Measurements from ENCODE around the gene LRP6. TPM values are rescaled to one million over a fixed set of nuclear protein-coding genes. Genes with fewer than 3 reads are reported as not detected.

LRP6 gene
- total RNA-seq, 1 donor from 2014 or later = 18.7 TPM

DNA sequence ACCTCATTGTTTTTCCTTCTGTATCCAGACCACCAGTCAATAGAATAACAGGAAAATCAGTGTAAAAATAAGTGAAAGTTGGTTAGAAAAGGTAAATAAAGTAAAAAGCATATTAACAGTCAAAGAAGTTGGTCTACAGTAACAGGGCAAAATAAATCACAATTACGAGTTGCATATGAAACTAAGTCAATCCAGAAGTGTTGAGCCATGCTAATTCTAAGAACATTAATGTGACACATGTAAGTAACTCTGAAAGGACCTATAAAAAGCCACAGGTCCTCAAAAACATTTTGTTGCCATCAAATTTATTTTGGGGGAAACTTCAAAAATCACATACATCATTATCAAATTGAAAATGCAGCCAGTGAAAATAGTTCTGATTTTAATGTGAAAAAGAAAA is 56.4 kb downstream of the LRP6 start:
- TF ChIP-seq, protein P1, sequence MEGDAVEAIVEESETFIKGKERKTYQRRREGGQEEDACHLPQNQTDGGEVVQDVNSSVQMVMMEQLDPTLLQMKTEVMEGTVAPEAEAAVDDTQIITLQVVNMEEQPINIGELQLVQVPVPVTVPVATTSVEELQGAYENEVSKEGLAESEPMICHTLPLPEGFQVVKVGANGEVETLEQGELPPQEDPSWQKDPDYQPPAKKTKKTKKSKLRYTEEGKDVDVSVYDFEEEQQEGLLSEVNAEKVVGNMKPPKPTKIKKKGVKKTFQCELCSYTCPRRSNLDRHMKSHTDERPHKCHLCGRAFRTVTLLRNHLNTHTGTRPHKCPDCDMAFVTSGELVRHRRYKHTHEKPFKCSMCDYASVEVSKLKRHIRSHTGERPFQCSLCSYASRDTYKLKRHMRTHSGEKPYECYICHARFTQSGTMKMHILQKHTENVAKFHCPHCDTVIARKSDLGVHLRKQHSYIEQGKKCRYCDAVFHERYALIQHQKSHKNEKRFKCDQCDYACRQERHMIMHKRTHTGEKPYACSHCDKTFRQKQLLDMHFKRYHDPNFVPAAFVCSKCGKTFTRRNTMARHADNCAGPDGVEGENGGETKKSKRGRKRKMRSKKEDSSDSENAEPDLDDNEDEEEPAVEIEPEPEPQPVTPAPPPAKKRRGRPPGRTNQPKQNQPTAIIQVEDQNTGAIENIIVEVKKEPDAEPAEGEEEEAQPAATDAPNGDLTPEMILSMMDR (IDR thresholded peaks at IDR 0.05; ENCODE audit: borderline replicate concordance) = no peak
- Histone ChIP-seq H3K4me1 (peaks cover 20% of the 10 kb centered on the region), H3K4me3 (no peak overlapping the region), H3K9me3 (replicated peaks) (no peaks in the 10 kb centered on the region), H3K27ac (replicated peaks) (no peak overlapping the region), H3K27me3 (ENCODE audit: low read depth) (no peaks in the 10 kb centered on the region), H3K36me3 (no peaks in the 10 kb centered on the region)
- intact Hi-C loops (cut with micrococcal nuclease) = no loop called here
- no peak for DNase-seq

GRCh38 chr12:12209675-12210074 is 57.2 kb downstream of the LRP6 start:
- intact Hi-C loops (cut with micrococcal nuclease) = no loop called here
- no peaks in the 10 kb centered on the region for H3K9me3 ChIP-seq (replicated peaks)
- H3K4me1 ChIP-seq = peaks cover 13% of the 10 kb centered on the region
- no peak for DNase-seq
- H3K4me3 ChIP-seq = no peak overlapping the region
- TF ChIP-seq, protein P1 (IDR thresholded peaks at IDR 0.05; ENCODE audit: borderline replicate concordance) = no peak
- no peaks in the 10 kb centered on the region for H3K36me3 ChIP-seq
- no peak overlapping the region for H3K27ac ChIP-seq (replicated peaks)
- H3K27me3 ChIP-seq (ENCODE audit: low read depth) = no peaks in the 10 kb centered on the region

GRCh38 chr12:12209043-12209442 is 57.8 kb downstream of the LRP6 start:
- H3K27ac ChIP-seq (replicated peaks) = no peak overlapping the region
- H3K9me3 ChIP-seq (replicated peaks) = no peaks in the 10 kb centered on the region
- DNase-seq = no peak
- no peak overlapping the region for H3K4me3 ChIP-seq
- intact Hi-C loops (cut with micrococcal nuclease) = no loop called here
- no peaks in the 10 kb centered on the region for H3K27me3 ChIP-seq (ENCODE audit: low read depth)
- H3K4me1 ChIP-seq = peaks cover 6% of the 10 kb centered on the region
- H3K36me3 ChIP-seq = no peaks in the 10 kb centered on the region
- TF ChIP-seq, protein P1 (IDR thresholded peaks at IDR 0.05; ENCODE audit: borderline replicate concordance) = no peak

DNA sequence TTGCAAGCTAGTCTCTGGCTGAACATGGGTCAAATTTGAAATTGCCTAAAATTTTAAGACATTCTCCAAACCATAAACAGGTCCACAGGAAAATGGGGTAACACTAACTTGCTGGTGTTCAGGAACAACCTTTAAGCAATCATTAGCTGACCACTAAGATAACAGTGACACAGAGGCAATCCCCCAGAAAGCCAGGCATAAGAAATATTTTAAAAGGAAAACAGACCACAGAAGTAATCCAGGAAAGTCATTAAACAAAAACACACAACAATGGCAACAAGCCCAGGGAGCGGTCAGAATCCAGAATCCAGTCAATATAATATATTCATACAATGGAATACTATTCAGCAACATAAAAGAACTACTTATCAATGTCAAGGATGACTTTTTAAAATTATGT is 59.1 kb downstream of the LRP6 start:
- intact Hi-C loops (cut with micrococcal nuclease) = no loop called here
- no peak for DNase-seq
- H3K27ac ChIP-seq (replicated peaks) = no peak overlapping the region
- H3K4me3 ChIP-seq = no peak overlapping the region
- peaks cover 8% of the 10 kb centered on the region for H3K4me1 ChIP-seq
- H3K36me3 ChIP-seq = peaks cover under 1% of the 10 kb centered on the region
- TF ChIP-seq, protein P1 (IDR thresholded peaks at IDR 0.05; ENCODE audit: borderline replicate concordance) = no peak
- H3K27me3 ChIP-seq (ENCODE audit: low read depth) = no peaks in the 10 kb centered on the region
- H3K9me3 ChIP-seq (replicated peaks) = no peaks in the 10 kb centered on the region

DNA sequence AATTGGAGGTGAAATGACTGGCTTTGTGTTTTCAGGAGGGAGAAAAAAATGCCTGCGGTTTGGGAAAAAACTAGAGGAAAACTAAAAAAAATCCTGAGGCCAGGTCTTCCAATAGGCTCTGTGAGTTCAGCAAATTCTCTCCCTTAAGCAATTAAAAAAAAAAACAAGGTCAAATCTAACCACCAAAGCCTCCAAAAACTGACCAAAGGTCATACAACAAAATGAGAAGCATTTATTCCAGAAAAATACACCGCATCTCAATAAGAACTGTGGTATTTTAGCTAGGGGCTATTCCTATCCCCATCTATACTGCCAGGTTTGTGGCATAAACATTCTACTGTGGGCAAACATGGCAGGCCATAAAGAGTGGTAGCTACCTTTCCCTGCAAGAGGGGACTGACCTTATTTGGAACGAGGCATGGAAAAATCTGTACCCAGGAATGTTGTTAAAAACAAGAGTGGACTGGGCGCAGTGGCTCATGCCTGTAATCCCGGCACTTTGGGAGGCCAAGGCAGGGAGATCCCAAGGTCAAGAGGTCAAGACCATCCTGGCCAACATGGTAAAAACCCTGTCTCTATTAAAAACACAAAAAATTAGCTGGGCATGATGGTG is 60.0 kb downstream of the LRP6 start:
- TF ChIP-seq, protein P1 (IDR thresholded peaks at IDR 0.05; ENCODE audit: borderline replicate concordance) = no peak
- Histone ChIP-seq H3K4me3 (no peak overlapping the region), H3K27me3 (ENCODE audit: low read depth) (no peaks in the 10 kb centered on the region), H3K36me3 (peaks cover 9% of the 10 kb centered on the region), H3K27ac (replicated peaks) (no peak overlapping the region), H3K4me1 (peaks cover 10% of the 10 kb centered on the region), H3K9me3 (replicated peaks) (no peaks in the 10 kb centered on the region)
- DNase-seq = no peak
- intact Hi-C loops (cut with micrococcal nuclease) = no loop called here
